NOMO-1 treated with DMSO at 0.1 percent for 48 hours (cell line): Measurements from ENCODE around the gene PTCSC3.
"Not testable (repeated sequence)": the region's sequence is repeated elsewhere in the genome, so short reads cannot be mapped to it uniquely, and the experiment has no call there.

Experiments
- DNase-seq: peaks from one replicate; lab custom pipeline; 2025; ENCODE audit not compliant: unreplicated experiment; lab: John Stamatoyannopoulos, UW

The PTCSC3 gene

DNA sequence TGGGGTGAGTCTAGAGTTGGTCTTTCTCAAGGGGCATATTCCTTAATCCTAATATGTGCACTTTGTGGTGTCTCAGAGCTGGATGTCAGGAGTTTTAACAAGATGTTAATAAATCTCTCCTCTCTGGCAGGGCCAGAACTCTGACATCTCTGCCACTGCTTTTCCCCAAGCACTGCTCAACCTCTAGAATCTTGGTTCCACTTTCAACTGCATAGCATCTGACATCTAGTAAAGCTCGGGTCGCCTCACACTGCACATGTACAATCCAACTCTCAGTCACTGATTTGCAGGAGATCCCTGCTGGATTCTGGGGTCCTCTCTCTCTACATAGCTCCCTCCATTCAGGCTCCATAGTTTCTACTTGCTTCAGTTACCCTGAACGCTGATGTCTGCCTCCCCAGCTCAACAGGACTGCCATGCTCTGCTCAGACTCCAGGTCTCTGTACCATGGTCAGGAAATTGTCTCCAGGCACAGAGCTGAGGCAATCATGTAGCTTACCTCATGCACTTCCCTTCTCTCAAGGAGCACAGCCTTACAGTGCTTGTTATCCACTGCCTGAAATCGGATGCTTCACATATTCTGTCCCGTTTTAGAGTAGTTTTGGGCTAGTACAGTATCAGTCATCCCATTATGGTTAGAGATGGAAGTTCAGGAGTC is 1.6 kb downstream of the PTCSC3 start:
- DNase-seq, result no peak

- no peak for DNase-seq
These were observed 3.4 kb downstream of the PTCSC3 start for GRCh38 chr14:36173161-36173560.

- no peak for DNase-seq
These were observed 4.9 kb downstream of the PTCSC3 start for GRCh38 chr14:36171607-36172006.

GRCh38 chr14:36167431-36167830 is 9.1 kb downstream of the PTCSC3 start:
- DNase-seq, result no peak

GRCh38 chr14:36163451-36163850 is 13.1 kb downstream of the PTCSC3 start:
- no peak for DNase-seq

DNA sequence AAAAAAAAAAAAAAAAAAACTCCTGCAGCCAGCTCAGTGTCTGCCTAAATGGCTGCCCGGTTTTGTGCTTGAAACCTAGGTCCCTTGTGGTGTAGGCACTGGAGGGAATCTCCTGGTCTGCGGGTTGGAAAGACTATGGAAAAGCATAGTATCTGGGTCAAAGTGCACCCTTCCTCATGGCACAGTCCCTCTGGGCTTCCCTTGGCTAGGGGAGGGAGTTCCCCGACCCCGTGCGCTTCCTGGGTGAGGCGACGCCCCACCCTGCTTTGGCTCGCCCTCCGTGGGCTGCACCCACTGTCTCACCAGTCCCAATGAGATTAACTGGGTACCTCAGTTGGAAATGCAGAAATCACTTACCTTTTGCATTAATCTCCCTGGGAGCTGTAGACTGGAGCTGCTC is 14.3 kb downstream of the PTCSC3 start:
- DNase-seq, result no peak

DNA sequence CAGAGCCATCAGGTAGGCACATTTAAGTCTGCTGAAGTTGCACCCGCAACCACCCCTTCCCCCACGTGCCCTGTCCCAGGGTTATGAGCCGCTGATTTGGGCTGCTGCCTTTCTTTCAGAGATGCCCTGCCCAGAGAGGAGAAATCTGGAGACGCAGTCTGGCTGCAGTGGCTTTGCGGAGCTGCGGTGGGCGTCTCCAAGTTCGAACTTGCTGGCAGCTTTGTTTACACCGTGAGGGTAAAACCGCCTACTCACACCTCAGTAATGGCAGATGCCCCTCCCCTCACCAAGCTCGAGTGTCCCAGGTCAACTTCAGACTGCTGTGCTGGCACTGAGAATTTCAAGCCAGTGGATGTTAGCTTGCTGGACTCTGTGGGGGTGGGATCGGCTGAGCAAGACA is 14.7 kb downstream of the PTCSC3 start:
- DNase-seq, result no peak

- no peak for DNase-seq
These were observed 25.2 kb downstream of the PTCSC3 start for GRCh38 chr14:36151335-36151734.

GRCh38 chr14:36134038-36134437 is 42.5 kb downstream of the PTCSC3 start:
- no peak for DNase-seq

GRCh38 chr14:36132826-36133225 is 43.7 kb downstream of the PTCSC3 start:
- DNase-seq, result no peak

DNA sequence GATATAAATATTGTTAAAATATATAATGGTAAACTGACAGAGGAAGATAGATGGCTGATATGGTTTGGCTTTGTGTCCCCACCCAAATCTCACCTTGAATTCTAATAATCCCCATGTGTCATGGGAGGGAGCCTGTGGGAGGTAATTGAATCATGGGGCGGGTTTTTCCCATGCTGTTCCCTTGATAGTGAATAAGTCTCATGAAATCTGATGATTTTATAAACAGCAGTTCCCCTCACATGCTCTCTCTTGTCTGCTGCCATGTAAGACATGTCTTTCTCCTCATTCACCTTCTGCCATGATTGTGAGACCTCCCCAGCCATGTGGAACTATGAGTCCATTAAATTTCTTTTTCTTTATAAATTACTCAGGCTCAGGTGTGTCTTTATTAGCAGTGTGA is 46.3 kb downstream of the PTCSC3 start:
- no peak for DNase-seq

- no peak for DNase-seq
These were observed 47.3 kb downstream of the PTCSC3 start for GRCh38 chr14:36129181-36129580.

DNA sequence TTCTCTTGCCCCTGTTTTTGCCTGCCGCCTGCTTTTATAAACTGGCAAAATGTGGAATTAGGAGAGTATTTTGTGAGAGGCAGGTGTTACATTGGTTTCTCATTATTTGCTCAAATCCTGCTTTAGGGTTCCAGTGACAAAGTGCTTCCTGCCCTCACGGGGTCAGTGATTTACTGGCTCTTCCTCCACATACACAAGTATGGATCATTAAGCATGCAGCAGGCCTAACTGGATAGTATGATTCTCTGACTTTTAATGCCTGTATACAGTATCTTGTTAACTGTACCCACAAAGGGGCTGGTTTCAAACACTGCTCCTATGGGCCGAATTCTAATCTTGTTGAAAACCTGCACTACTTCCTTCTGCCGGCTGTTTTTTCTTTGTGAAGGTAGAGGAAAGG is 63.2 kb downstream of the PTCSC3 start:
- DNase-seq, result no peak

GRCh38 chr14:36111822-36112583 is 64.5 kb downstream of the PTCSC3 start:
- no peak for DNase-seq

DNA sequence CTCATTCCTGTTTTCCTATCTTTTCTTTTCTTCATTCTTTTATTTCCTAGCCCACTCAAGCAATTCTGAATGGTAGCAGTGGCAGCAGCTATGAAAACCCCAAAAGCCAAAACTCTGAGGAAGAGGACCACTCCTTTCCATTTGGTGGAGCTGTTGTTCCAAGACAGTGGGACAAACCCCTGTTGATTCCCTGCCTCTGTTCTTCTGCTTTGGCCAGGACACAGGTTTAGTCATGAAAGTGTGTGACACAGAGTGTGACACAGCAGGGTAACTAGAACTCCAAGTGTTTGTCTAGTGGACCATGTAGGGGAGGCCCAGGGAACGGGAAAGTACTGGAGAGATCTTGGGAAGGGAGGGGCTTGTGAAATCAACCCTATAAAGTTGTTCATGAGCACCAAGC is 71.1 kb downstream of the PTCSC3 start:
- DNase-seq, result no peak

DNA sequence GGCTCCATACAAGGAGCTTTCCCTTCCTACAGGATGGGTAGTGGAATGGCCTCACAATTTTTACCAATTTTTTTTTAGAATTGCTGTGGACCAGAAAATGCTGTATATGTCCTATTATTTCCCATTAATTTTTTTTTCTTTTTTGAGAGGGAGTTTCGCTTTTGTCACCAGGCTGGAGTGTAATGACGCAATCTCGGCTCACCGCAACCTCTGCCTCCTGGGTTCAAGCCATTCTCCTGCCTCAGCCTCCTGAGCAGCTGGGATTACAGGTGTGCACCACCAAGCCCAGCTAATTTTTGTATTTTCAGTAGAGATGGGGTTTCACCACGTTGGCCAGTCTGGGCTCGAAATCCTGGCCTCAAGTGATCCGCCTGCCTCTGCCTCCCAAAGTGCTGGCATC is 72.3 kb downstream of the PTCSC3 start:
- not testable (repeated sequence) for DNase-seq

DNA sequence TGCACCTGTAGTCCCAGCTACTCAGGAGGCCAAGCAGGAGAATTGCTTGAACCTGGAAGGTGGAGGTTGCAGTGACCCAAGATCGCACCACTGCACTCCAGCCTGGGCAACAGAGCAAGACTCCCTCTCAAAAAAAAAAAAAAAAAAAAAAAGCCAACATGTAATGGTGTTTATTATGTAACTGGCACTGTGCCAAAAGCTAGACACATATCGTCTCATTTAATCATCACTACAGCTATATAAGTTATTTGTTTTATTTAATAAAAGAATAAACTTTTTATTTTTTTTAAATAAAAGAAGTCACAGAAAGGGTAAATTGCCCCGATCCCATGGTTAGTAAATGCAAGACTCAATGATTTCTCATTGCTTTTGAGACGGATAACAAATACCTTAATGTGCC is 76.9 kb downstream of the PTCSC3 start:
- no peak for DNase-seq

- no peak for DNase-seq
These were observed 79.2 kb downstream of the PTCSC3 start for GRCh38 chr14:36097356-36097755.

- DNase-seq, result no peak
These were observed 80.4 kb downstream of the PTCSC3 start for GRCh38 chr14:36096090-36096489.

- DNase-seq, result no peak
These were observed 81.6 kb downstream of the PTCSC3 start for GRCh38 chr14:36094963-36095362.

DNA sequence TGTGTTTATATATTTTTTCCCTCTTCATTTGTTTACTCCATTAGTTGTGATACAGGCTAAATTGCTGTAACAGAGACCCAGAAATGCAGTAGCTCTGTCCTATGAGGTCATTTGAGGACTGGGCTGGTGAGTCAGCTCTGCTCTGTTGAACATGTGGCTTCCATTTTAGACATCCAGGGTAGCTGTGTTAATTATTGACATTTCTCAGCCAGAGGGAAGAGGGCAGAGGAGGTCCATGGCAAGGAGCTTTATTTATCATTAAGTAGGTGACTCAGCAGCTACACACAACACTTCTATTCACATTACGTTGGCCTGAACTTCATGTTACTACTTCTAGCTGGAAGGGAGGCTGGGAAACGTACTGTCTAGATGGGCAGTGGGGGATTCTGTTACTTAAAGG is 85.4 kb downstream of the PTCSC3 start:
- DNase-seq, result no peak

DNA sequence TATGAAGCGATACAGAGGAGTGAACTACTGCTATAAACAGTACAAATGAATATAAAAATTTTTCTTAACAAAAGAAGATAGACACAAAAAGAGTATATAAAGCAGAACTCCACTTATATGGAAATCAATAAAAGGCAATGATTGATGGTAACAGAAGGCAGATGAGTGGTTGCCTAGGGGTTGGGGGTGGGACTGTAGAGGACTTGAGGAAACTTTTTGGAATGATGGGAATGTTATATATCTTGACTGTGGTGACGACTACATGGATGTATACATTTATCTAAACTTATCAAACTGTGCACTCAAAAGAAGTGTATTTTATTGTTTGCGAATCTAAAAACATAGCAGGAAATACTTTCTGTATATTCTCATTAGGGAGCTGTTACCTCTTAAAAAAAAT is 89.1 kb downstream of the PTCSC3 start:
- no peak for DNase-seq
